PC-3 (cell line): Measurements from ENCODE around the gene ACP2. TPM values are rescaled to one million over a fixed set of nuclear protein-coding genes. Genes with fewer than 3 reads are reported as not detected.
A peak's percentile ranks its signal among the peaks of the same experiment; 100 is the strongest.

Source experiments
- ATAC-seq: fragments of 200-7000 bp; cut with Tn5 transposase; 2 replicates; pipeline ENCODE4 v1.9.1; 2020; ENCODE audit warnings: mild to moderate bottlenecking, moderate library complexity
- BruUV-seq: library from RNA; stranded (reverse); fragments of 400-500 nt; replicated peaks from 2 replicates; lab custom pipeline; 2021; lab: Mats Ljungman, UMichigan
- CTCF ChIA-PET: fragments of 300-600 bp; sonication (Branson Sonifier 250); formaldehyde crosslinking; loops from one replicate; lab custom pipeline; 2022; ENCODE audit warnings: antibody characterized with exemption; lab: Charles Lee
- POLR2A ChIA-PET: fragments of 300-600 bp; sonication (Branson Sonifier 250); formaldehyde crosslinking; loops from one replicate; lab custom pipeline; 2022; ENCODE audit warnings: antibody characterized with exemption; ENCODE audit not compliant: unreplicated experiment; lab: Charles Lee
- DNase-seq: peaks from one replicate; pipeline ENCODE4 v3.0.0-alpha.2; 2015
- H2AFZ ChIP-seq: fragments of 300-600 bp; sonication (generic); 2 replicates; pipeline ENCODE4 v1.6.0; 2016; ENCODE audit warnings: antibody characterized with exemption, low read length
- H3F3A ChIP-seq: fragments of 300-600 bp; sonication (generic); one replicate; pipeline ENCODE4 v1.6.0; 2017; ENCODE audit warnings: antibody characterized with exemption, low read length, control low read depth, mild to moderate bottlenecking; ENCODE audit not compliant: unreplicated experiment
- H3K27ac ChIP-seq: fragments of 300-600 bp; sonication (generic); 2 replicates; pipeline ENCODE4 v1.5.1; 2016; ENCODE audit warnings: mild to moderate bottlenecking, low read length
- H3K27me3 ChIP-seq: fragments of 300-600 bp; sonication (generic); 2 replicates; pipeline ENCODE4 v1.6.1; 2016; ENCODE audit warnings: low read length, mixed read lengths
- H3K36me3 ChIP-seq: fragments of 300-600 bp; sonication (generic); 2 replicates; pipeline ENCODE4 v1.6.1; 2016; ENCODE audit warnings: low read depth, mixed run types, low read length, mixed read lengths
- H3K4me1 ChIP-seq: fragments of 300-600 bp; sonication (generic); 2 replicates; pipeline ENCODE4 v1.5.1; 2016; ENCODE audit warnings: low read length; ENCODE audit not compliant: insufficient read depth
- H3K4me2 ChIP-seq: fragments of 300-600 bp; sonication (generic); 2 replicates; pipeline ENCODE4 v1.6.0; 2016; ENCODE audit warnings: low read length
- H3K4me3 ChIP-seq: fragments of 300-600 bp; sonication (generic); 2 replicates; pipeline ENCODE4 v1.5.1; 2016; ENCODE audit warnings: mild to moderate bottlenecking, low read length, mixed read lengths
- H3K79me2 ChIP-seq: fragments of 300-600 bp; sonication (generic); 2 replicates; pipeline ENCODE4 v1.6.1; 2017; ENCODE audit warnings: low read length, mixed read lengths
- H3K9ac ChIP-seq: fragments of 300-600 bp; sonication (generic); 2 replicates; pipeline ENCODE4 v1.6.0; 2016; ENCODE audit warnings: mild to moderate bottlenecking, low read length
- H3K9me2 ChIP-seq: fragments of 300-600 bp; sonication (generic); replicated peaks from 2 replicates; pipeline ENCODE4 v1.6.1; 2016; ENCODE audit warnings: mixed run types, low read length, mixed read lengths
- H3K9me3 ChIP-seq: fragments of 300-600 bp; sonication (generic); 2 replicates; pipeline ENCODE4 v1.6.1; 2016; ENCODE audit warnings: low read length, mixed read lengths
- H4K20me1 ChIP-seq: fragments of 300-600 bp; sonication (generic); 2 replicates; pipeline ENCODE4 v1.6.1; 2016; ENCODE audit warnings: low read length, mixed read lengths
- EZH2 ChIP-seq: fragments of 300-600 bp; sonication (generic); IDR thresholded peaks from one replicate; pipeline ENCODE4 v1.6.1; 2017; ENCODE audit warnings: antibody characterized with exemption, mild to moderate bottlenecking, low read length; ENCODE audit not compliant: unreplicated experiment
- EZH2phosphoT487 ChIP-seq: fragments of 300-600 bp; sonication (generic); IDR thresholded peaks from 2 replicates; pipeline ENCODE4 v1.6.1; 2018; ENCODE audit warnings: mild to moderate bottlenecking, antibody characterized with exemption, low read length, borderline replicate concordance
- intact Hi-C: fragments of 100-400 bp; cut with micrococcal nuclease; formaldehyde crosslinking; loops from 2 replicates; pipeline ENCODE4 v1.9.0; 2023
- total RNA-seq: library from RNA; depleted of rRNA; stranded (reverse); fragments of >200 nt; gene quantifications from 2 replicates; pipeline ENCODE4 v1.2.3, GENCODE V29; 2014
- TF ChIP-seq, protein P1 (sequence below): fragments of 300-600 bp; sonication (generic); conservative IDR thresholded peaks from 2 replicates; pipeline ENCODE4 v1.5.1; 2017; ENCODE audit warnings: antibody characterized with exemption, low read depth, mild to moderate bottlenecking, low read length

The ACP2 gene
- total RNA-seq, 1 experiment from 2014 or later = 26.6 TPM

DNA sequence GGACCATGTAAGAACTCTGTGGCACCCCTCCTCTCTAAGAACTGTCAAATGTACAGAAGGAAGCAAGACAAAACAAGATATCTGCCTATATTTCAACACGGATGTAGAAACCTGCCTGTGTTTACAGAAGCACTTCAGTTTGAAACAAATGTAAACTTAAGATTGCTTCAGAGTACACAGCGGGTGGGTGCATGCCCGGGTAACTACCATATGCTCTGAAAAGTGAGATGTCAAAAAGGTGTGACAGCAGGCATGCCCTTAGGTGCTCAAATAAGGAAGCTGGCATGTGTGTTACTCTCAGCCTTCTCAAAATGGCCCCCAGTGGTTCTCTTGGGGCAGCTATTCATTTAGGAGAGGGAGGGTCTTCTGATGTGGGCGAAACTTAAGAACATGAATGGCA lies 5.2 kb downstream of the ACP2 start:
- ChIA-PET POLR2A (no interaction called here), CTCF (interaction anchor here (0.8 kb wide), 1 partner anchor 10 kb away, joined by 3 read pairs; no protein-coding TSS in a partner anchor)
- DNase-seq (no peak), ATAC-seq (no peak)
- H3K4me1 ChIP-seq = peaks cover 7% of the 10 kb centered on the region; the same call in 1 of the 2 replicates
- no TSS peak for BruUV-seq
- H3K9me3 ChIP-seq = no peaks in the 10 kb centered on the region
- TF ChIP-seq EZH2 (no peak), EZH2phosphoT487 (no peak)
- TF ChIP-seq, protein P1, sequence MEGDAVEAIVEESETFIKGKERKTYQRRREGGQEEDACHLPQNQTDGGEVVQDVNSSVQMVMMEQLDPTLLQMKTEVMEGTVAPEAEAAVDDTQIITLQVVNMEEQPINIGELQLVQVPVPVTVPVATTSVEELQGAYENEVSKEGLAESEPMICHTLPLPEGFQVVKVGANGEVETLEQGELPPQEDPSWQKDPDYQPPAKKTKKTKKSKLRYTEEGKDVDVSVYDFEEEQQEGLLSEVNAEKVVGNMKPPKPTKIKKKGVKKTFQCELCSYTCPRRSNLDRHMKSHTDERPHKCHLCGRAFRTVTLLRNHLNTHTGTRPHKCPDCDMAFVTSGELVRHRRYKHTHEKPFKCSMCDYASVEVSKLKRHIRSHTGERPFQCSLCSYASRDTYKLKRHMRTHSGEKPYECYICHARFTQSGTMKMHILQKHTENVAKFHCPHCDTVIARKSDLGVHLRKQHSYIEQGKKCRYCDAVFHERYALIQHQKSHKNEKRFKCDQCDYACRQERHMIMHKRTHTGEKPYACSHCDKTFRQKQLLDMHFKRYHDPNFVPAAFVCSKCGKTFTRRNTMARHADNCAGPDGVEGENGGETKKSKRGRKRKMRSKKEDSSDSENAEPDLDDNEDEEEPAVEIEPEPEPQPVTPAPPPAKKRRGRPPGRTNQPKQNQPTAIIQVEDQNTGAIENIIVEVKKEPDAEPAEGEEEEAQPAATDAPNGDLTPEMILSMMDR = no peak
- H3K27me3 ChIP-seq = no peaks in the 10 kb centered on the region
- H3K9me2 ChIP-seq = no peaks in the 10 kb centered on the region
- intact Hi-C loops = no loop called here
- peaks cover 15% of the 10 kb centered on the region for H3K79me2 ChIP-seq
- no peaks in the 10 kb centered on the region for H3F3A ChIP-seq
- H3K4me3 ChIP-seq = no peak overlapping the region
- H3K36me3 ChIP-seq = peaks cover 6% of the 10 kb centered on the region; the same call in 1 of the 2 replicates
- H3K9ac ChIP-seq = no peak overlapping the region
- no peak overlapping the region for H3K27ac ChIP-seq
- H4K20me1 ChIP-seq = no peaks in the 10 kb centered on the region
- H3K4me2 ChIP-seq = no peak overlapping the region
- H2AFZ ChIP-seq = no peak overlapping the region

DNA sequence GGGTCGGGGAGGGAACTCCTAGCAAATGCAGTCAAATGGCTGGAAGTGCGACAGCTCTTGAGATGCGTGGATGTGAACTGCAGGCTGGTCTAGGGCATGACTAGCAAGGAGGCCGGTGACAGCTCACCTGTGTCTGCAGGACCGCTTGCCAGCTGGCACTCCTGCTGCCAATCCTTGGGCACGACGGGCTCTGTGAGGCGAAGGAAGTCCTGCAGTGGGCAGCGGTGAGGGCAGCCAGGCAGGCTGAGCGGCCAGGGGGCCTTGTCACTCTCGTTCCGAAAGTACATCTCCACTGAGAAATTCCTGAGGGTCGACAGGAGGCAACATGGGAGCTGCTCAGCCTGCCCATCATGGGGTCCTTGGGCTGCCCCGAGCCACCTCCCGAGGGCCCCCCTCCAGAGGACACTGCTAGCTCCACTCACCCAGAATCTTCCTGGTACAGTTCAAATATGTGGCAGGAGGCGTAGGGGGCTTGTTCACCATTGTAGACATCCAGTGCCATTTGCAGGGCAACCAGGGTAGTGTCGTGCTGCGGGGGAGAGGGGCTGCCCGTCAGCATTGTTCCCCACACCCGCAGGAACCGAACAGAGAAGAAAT lies 5.9 kb downstream of the ACP2 start:
- DNase-seq (no peak), ATAC-seq (no peak)
- no TSS peak for BruUV-seq
- H3K36me3 ChIP-seq = peaks cover 7% of the 10 kb centered on the region; the same call in 1 of the 2 replicates
- no peak overlapping the region for H2AFZ ChIP-seq
- intact Hi-C loops = no loop called here
- H3K27me3 ChIP-seq = no peaks in the 10 kb centered on the region
- no peaks in the 10 kb centered on the region for H3K9me2 ChIP-seq
- no peak overlapping the region for H3K27ac ChIP-seq
- no peak overlapping the region for H3K4me2 ChIP-seq
- H4K20me1 ChIP-seq = no peaks in the 10 kb centered on the region
- H3K4me1 ChIP-seq = peaks cover 3% of the 10 kb centered on the region; the same call in 1 of the 2 replicates
- ChIA-PET POLR2A (no interaction called here), CTCF (no interaction called here)
- no peaks in the 10 kb centered on the region for H3K9me3 ChIP-seq
- no peaks in the 10 kb centered on the region for H3F3A ChIP-seq
- no peak overlapping the region for H3K4me3 ChIP-seq
- H3K79me2 ChIP-seq = peaks cover 10% of the 10 kb centered on the region
- TF ChIP-seq EZH2phosphoT487 (no peak), EZH2 (no peak)
- H3K9ac ChIP-seq = no peak overlapping the region

DNA sequence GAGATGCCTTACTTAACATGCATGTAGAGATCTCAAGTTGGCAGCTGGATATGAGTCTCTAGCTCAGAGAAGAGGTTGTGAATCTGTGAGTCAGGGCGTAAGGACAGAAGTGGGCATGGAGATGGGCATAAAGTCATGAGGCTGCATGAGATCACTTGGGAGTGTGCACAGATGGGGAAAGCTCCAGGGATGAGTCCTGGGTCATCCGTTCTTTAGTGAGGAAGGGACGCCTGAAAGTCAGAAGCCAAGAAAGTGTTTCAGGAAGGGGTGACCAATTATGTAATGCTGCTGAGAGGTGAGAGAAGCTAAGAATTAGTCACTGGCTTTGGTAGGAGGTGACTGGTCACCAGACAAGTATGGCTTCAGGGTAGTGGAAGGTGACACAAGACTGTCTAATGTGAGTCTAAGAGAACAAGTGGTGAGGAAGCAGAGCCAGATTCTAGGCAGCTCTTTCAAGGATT lies 6.7 kb downstream of the ACP2 start:
- Histone ChIP-seq H3K9me2 (no peaks in the 10 kb centered on the region), H3K4me2 (no peak overlapping the region), H3K27me3 (no peaks in the 10 kb centered on the region), H4K20me1 (no peaks in the 10 kb centered on the region), H3K9ac (no peak overlapping the region), H3K36me3 (peaks cover 8% of the 10 kb centered on the region; the same call in 1 of the 2 replicates), H3K27ac (no peak overlapping the region), H3K4me3 (no peak overlapping the region), H3K9me3 (no peaks in the 10 kb centered on the region), H3K4me1 (peaks cover 2% of the 10 kb centered on the region), H3F3A (no peaks in the 10 kb centered on the region), H3K79me2 (peaks cover 1% of the 10 kb centered on the region; the same call in 1 of the 2 replicates), H2AFZ (no peak overlapping the region)
- BruUV-seq = no TSS peak
- ATAC-seq (no peak), DNase-seq (peak; percentile 19)
- ChIA-PET CTCF (interaction anchor here (0.6 kb wide), 1 partner anchor 57 kb away, joined by 4 read pairs; no protein-coding TSS in a partner anchor), POLR2A (no interaction called here)
- intact Hi-C loops = no loop called here
- TF ChIP-seq EZH2phosphoT487 (no peak), EZH2 (no peak)
- TF ChIP-seq, protein P1 = no peak
